T1000 (cell line): Measurements from ENCODE around the gene CTSS.
A peak's percentile ranks its signal among the peaks of the same experiment; 100 is the strongest.

Source experiments
- DNase-seq: peaks from one replicate; lab custom pipeline; 2025; ENCODE audit warnings: mixed read lengths; lab: John Stamatoyannopoulos, UW

Gene CTSS

DNA sequence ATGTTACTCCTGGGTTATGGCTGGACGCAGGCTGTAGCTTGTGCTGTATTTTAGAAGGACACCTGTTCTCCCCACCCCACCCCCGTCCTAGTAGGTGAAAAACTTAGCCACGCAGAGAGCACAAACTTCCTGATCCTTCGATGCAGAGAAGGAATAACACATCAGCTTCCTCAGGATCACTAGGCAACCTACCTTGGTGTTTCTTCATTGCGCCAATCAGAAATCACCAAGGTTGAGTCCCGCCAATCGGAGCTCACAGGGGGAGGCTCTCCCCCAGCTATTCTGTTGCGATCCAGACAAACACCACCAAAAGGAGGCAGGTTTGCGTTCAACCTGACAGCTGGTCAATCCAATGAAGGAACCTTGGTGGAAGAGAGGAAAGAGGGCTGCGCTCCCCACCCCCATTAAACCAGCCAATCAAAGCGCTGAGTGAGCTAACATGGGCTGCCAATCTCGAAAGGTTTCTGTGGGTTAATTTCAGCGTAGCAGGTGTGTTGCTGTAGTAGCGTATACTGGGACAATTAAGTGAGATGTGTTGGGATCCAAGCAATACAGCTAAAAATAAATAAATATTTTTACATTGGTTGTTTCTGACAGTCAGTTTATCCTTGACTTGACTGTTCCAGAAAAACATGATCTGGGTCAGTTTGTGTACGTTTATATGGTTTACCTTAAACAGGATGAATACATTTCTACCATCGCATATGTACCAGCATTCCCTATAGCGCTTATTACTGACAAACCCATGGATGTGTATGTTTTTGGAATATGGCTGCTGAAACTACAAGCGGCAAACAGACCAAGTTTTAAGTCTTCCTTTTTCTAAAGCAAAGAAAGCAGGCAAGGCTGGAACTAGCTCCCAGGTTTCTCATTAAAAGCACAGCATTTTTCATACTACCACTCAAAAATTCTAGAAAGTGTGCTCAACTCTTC is 68.3 kb downstream of the CTSS start, which contains the start of gene GOLPH3L:
Gene GOLPH3L (minus strand): TSS at position 160 of the 933 bp plus-strand sequence. CDS start 2,316 bp downstream, outside the sequence.
- peak; percentile 37 for DNase-seq

DNA sequence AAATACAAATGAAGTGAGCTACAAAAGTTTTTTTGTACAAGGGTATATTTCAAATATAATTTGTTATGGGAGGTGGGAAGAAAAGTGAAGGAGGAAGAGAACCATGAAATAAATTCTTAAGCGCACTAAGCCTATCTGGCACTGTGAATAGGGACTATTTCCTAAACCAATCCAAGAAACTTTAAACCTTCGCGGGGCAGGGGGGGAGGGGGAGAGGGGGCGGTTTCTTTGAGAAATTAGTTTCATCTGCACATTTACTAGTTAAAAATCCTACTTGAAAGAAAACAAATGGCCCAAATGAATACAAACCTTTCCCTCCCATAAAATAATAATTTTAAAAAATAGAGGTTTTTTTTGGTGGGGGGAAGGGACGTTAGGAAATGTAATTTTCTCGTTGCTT is 69.0 kb downstream of the CTSS start:
- DNase-seq = no peak

DNA sequence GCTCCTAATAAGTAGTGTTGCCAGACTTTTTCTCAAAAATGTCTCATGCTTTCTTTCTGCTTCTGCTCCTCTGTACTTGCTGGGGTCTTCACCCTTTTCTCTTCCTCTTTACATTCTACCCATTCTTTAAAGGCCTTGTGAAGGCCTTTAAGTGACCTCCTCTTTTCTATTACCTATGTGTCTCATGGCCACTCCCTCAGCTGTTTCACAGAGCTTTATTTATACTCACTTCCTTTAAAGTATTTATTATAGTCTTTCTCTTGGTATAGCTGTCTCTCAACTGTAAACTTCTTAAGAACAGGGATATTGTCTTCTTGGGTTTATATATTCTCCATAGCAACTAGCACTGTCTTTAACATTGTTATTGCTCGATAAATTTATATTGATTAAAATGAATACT is 69.4 kb downstream of the CTSS start:
- DNase-seq = no peak

DNA sequence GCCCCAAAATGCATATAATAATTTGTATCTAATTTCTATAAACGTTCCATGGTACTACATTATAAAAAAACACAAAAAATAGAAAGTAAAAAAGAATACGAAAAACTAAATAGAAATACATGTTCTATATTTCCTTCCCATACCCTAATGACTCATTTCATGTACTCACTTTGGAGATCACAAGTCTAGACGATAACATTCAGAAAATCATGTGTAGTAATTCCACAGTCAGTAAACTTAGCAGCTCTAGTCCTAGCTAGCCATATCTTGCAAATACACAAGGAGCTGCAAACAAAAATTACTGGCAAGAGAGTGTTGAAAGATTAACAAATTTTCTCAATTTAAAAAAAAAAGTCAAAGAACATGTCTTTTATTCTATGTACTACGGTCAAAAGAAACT is 70.0 kb downstream of the CTSS start:
- no peak for DNase-seq

DNA sequence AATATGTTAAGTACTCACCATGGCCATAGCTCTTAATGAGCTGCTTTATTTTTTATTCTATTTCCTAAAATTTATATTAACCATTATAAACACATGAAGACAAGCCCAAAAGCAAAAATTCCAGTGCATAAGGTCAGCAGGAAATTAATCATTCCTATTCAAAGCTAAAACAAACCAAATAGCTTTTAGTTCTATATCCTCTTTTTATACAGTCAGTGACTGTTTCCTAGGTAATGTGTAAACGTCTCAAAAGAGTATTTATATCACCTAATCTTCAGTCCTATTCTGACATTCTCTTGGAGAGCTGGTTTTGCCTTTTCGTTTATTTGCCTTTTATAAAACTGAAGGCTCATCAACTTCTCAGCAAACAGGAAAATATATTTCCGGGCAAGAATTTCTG is 72.9 kb downstream of the CTSS start:
- no peak for DNase-seq

DNA sequence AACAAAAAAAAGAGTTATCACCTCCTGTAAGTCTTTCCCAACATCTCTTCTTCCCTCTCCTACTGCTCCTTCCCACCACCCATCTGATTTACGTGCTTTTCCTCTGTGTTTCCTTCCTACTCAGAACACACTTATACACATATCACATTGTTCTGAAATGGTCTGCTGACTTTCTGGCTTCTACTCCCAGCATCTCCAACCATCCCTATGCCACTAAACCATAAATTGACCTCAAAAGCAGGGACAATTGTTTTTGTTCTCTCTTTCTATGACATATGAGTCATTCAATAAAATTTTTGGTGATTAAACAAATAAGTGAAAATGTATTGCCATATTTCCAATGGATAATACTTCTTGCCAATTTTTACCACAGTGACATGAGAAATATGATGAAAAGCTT is 76.8 kb downstream of the CTSS start:
- DNase-seq = no peak

DNA sequence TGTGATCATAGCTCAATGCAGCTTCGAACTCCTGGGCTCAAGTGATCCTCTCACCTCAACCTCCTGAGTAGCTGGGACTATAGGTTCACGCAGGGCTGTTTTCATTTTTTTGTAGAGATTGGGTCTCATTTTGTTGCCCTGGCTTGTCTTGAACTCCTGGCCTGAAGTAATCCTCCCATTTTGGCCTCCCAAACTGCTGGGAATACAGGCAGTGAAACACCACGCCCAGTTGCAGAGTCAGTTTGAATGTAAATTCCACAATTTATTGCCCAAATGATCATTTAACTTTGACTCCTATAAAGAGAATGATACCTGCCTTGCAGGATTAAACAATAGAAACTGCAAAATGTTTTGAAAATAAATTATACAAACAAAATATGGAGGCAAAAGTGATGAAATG is 79.3 kb downstream of the CTSS start:
- DNase-seq = no peak

DNA sequence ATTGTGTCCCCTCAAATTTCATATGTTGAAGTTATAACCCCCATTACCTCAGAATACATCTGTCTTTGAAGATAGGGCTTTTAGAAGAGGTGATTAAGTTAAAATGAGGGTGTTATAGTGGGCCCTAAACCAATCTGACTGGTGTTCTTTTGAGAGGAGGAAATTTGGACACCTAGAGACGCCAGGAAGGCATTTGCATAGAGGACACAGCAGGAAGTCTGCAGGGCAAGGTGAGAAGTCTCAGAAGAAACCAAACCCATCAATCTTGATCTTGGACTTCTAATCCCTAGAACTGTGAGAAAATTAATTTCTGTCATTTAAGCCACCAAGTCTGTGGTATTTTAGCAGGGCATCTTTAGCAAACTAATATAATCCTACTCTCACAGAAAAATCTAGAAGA is 81.7 kb downstream of the CTSS start:
- no peak for DNase-seq
